ENCODE measurements around the gene SPTBN2. TPM values are rescaled to one million over a fixed set of nuclear protein-coding genes. Genes with fewer than 3 reads are reported as not detected.

Gene SPTBN2
- total RNA-seq, 3 donors from 2014 or later (not counting 1 experiment from before 2014, with no cell fraction given) = 1.1 TPM; not detected in 2

DNA sequence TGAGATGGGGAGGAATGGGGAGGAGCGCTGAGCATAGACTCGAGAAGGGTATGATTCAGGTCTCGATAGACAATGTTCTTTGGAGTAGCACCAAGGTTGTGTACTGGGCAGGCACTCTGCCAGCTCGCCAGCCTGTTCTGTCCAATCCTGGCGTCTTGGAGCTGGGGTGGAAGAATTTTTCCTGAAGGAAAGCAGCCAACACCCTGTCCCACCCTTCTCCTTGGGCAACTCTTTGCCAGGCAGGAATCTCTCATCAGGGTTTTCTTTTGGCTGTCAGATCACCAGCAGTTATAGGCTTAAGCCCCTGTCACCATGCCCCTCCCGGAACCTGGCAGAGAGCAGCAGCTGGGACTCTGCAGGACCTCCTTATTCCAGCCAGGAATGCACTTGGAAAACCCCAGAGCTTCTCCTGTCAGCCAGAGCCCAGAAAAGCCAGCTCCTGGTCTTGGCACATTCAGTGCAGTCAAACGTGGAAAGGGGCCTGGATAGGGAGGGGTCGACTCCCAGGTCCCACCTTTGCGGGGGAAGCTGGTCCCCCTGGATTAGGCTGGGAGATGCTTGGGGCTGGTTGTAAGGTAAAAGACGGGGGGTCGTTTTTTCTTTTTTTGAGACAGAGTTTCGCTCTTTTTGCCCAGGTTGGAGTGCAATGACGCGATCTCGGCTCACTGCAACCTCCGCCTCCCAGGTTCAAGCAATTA is 14.4 kb upstream of the SPTBN2 start:
- no peaks in the 10 kb centered on the region for H3K27me3 Mint-ChIP-seq (ENCODE audit: low read depth in 2 of 2)
- peak overlapping the region; percentile 54 to 85 for H3K27ac Mint-ChIP-seq
- intact Hi-C loops (cut with micrococcal nuclease) = no loop called here
- H3K4me3 Mint-ChIP-seq = peak overlapping the region; percentile 96
- H3K4me1 Mint-ChIP-seq = peaks cover 0 to 18% of the 10 kb centered on the region in 2 donors
- Histone ChIP-seq H3K36me3 (ENCODE audit: control insufficient read depth, insufficient read depth, low read length) (no peaks in the 10 kb centered on the region), H3K4me1 (ENCODE audit: control insufficient read depth, insufficient read depth, low read length) (peaks cover 16% of the 10 kb centered on the region), H3K27ac (ENCODE audit: low read length) (no peak overlapping the region), H3K27me3 (ENCODE audit: control insufficient read depth, insufficient read depth, low read length) (no peaks in the 10 kb centered on the region), H3K9me3 (ENCODE audit: control insufficient read depth, insufficient read depth, low read length) (no peaks in the 10 kb centered on the region), H3K4me3 (ENCODE audit: low read length) (no peak overlapping the region)
- no peaks in the 10 kb centered on the region for H3K9me3 Mint-ChIP-seq
- TF ChIP-seq, protein P1, sequence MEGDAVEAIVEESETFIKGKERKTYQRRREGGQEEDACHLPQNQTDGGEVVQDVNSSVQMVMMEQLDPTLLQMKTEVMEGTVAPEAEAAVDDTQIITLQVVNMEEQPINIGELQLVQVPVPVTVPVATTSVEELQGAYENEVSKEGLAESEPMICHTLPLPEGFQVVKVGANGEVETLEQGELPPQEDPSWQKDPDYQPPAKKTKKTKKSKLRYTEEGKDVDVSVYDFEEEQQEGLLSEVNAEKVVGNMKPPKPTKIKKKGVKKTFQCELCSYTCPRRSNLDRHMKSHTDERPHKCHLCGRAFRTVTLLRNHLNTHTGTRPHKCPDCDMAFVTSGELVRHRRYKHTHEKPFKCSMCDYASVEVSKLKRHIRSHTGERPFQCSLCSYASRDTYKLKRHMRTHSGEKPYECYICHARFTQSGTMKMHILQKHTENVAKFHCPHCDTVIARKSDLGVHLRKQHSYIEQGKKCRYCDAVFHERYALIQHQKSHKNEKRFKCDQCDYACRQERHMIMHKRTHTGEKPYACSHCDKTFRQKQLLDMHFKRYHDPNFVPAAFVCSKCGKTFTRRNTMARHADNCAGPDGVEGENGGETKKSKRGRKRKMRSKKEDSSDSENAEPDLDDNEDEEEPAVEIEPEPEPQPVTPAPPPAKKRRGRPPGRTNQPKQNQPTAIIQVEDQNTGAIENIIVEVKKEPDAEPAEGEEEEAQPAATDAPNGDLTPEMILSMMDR (IDR thresholded peaks at IDR 0.05) = no peak
- no peak for DNase-seq
- H3K36me3 Mint-ChIP-seq = no peaks in the 10 kb centered on the region
- WGBS (ENCODE audit: insufficient coverage) = 95% methylated on average over 16 of the region's 16 CpGs
- ATAC-seq = no peak

DNA sequence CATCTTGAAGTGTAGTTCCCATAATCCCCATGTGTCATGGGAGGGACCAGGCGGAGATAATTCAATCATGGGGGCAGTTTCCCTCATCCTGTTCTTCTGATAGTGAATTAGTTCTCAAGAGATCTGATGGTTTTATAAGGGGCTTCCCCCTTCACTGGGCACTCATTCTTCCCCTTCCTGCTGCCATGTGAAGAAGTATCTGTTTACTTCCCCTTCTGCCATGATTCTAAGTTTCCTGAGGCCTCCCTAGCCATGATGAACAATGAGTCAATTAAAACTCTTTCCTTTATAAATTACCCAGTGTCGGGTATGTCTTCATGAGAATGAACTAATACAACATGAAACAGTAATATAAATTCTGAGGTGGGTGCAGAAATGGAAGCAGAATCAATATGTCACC is 12.1 kb upstream of the SPTBN2 start:
- intact Hi-C loops (cut with micrococcal nuclease) = no loop called here

DNA sequence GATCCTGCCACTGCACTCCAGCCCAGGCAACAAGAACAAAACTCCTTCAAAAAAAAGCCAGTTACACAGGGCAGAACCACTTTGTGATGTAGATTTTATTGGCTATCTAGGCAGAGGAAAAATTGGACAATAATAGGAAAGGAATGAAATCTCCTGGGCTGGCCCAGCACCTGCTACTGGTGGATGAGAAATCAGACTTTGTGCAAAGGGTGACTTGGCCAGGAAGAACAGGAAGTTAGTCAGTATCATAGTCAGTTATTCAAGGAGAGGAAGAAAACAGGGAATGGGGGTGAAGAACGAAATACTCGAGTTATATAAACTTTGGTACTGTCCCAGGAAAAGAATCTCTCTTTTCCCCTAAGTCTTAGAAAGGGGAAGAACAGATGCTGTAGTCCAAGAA is 11.0 kb upstream of the SPTBN2 start:
- H3K9me3 ChIP-seq (ENCODE audit: control insufficient read depth, insufficient read depth, low read length) = no peaks in the 10 kb centered on the region
- TF ChIP-seq, protein P1 (IDR thresholded peaks at IDR 0.05) = no peak
- ATAC-seq (no peak), DNase-seq (no peak)
- H3K27me3 ChIP-seq (ENCODE audit: control insufficient read depth, insufficient read depth, low read length) = no peaks in the 10 kb centered on the region
- H3K27ac ChIP-seq (ENCODE audit: low read length) = no peak overlapping the region
- intact Hi-C loops (cut with micrococcal nuclease) = no loop called here
- Mint-ChIP-seq H3K36me3 (no peaks in the 10 kb centered on the region), H3K4me1 (peaks cover 0 to 13% of the 10 kb centered on the region in 2 donors), H3K9me3 (no peaks in the 10 kb centered on the region), H3K27me3 (ENCODE audit: low read depth in 2 of 2) (peaks cover 7 to 14% of the 10 kb centered on the region in 2 donors), H3K4me3 (no peak overlapping the region), H3K27ac (no peak overlapping the region)
- WGBS (ENCODE audit: insufficient coverage) = 69% methylated on average over 2 of the region's 2 CpGs
- no peak overlapping the region for H3K4me3 ChIP-seq (ENCODE audit: low read length)
- no peaks in the 10 kb centered on the region for H3K36me3 ChIP-seq (ENCODE audit: control insufficient read depth, insufficient read depth, low read length)
- H3K4me1 ChIP-seq (ENCODE audit: control insufficient read depth, insufficient read depth, low read length) = peaks cover 10% of the 10 kb centered on the region

More for the DNA sequence above, 12.1 kb upstream of the SPTBN2 start:
- no peak for DNase-seq
- H3K27ac Mint-ChIP-seq = no peak overlapping the region
- H3K9me3 Mint-ChIP-seq = no peaks in the 10 kb centered on the region
- peaks cover 0 to 18% of the 10 kb centered on the region in 2 donors for H3K4me1 Mint-ChIP-seq
- TF ChIP-seq, protein P1 (IDR thresholded peaks at IDR 0.05) = no peak
- ATAC-seq = no peak
- Histone ChIP-seq H3K27me3 (ENCODE audit: control insufficient read depth, insufficient read depth, low read length) (no peaks in the 10 kb centered on the region), H3K4me3 (ENCODE audit: low read length) (no peak overlapping the region), H3K27ac (ENCODE audit: low read length) (no peak overlapping the region), H3K36me3 (ENCODE audit: control insufficient read depth, insufficient read depth, low read length) (no peaks in the 10 kb centered on the region), H3K9me3 (ENCODE audit: control insufficient read depth, insufficient read depth, low read length) (no peaks in the 10 kb centered on the region), H3K4me1 (ENCODE audit: control insufficient read depth, insufficient read depth, low read length) (peaks cover 16% of the 10 kb centered on the region)
- no peak overlapping the region for H3K4me3 Mint-ChIP-seq
- H3K36me3 Mint-ChIP-seq = no peaks in the 10 kb centered on the region
- 100% methylated on average over 1 of the region's 2 CpGs for WGBS (ENCODE audit: insufficient coverage)
- H3K27me3 Mint-ChIP-seq (ENCODE audit: low read depth in 2 of 2) = peaks cover 5 to 14% of the 10 kb centered on the region in 2 donors

DNA sequence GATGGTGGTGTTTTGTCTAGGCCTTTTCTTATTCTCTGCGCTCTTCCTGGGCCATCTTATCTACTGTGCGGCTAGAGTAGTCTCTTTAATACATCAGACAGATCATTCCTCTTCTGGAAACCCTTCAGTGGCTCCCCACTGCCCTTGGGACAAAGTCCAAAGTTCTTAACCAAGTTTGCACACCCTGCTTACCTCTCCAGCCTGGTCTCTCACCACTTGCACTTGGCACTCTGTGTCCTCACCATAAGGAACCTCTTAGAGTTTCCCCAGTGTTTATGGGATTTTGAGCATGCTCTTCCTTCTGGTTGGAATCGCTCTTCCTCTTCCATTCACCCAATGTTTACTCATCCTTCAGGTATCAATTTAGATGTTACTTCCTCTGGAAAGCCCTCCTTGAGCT is 5.2 kb upstream of the SPTBN2 start:
- 86% methylated on average over 2 of the region's 3 CpGs for WGBS (ENCODE audit: insufficient coverage)
- Mint-ChIP-seq H3K27me3 (ENCODE audit: low read depth in 2 of 2) (peaks cover 32 to 49% of the 10 kb centered on the region in 2 donors), H3K4me3 (no peak overlapping the region)

More for the DNA sequence above, 5.2 kb upstream of the SPTBN2 start:
- Mint-ChIP-seq H3K4me1 (no peaks in the 10 kb centered on the region), H3K9me3 (no peaks in the 10 kb centered on the region), H3K36me3 (no peaks in the 10 kb centered on the region), H3K27ac (no peak overlapping the region)
- H3K36me3 ChIP-seq (ENCODE audit: control insufficient read depth, insufficient read depth, low read length) = no peaks in the 10 kb centered on the region
- no peak for ATAC-seq
- TF ChIP-seq, protein P1 (IDR thresholded peaks at IDR 0.05) = no peak
- no peak overlapping the region for H3K27ac ChIP-seq (ENCODE audit: low read length)
- peaks cover 12% of the 10 kb centered on the region for H3K27me3 ChIP-seq (ENCODE audit: control insufficient read depth, insufficient read depth, low read length)
- DNase-seq = no peak
- H3K9me3 ChIP-seq (ENCODE audit: control insufficient read depth, insufficient read depth, low read length) = no peaks in the 10 kb centered on the region
- no peak overlapping the region for H3K4me3 ChIP-seq (ENCODE audit: low read length)
- no peaks in the 10 kb centered on the region for H3K4me1 ChIP-seq (ENCODE audit: control insufficient read depth, insufficient read depth, low read length)
- intact Hi-C loops (cut with micrococcal nuclease) = no loop called here
